CD4-positive, alpha-beta T cell treated with Interleukin-17A for 4 hours (primary cell): ENCODE measurements around the gene IRF2BPL.

ENCODE experiments used
- DNase-seq: peaks from one replicate; pipeline ENCODE4 v3.0.0-alpha.2; 2020; ENCODE audit warnings: mixed read lengths

IRF2BPL gene

GRCh38 chr14:77053046-77053841 is 24.7 kb upstream of the IRF2BPL start:
- DNase-seq = peak; percentile 91

- no peak for DNase-seq
These were observed 24.0 kb upstream of the IRF2BPL start for GRCh38 chr14:77052281-77053044.

GRCh38 chr14:77051116-77051515 is 22.6 kb upstream of the IRF2BPL start:
- DNase-seq = no peak

GRCh38 chr14:77046721-77047120 is 18.2 kb upstream of the IRF2BPL start:
- DNase-seq = no peak

GRCh38 chr14:77045238-77046162 is 17.0 kb upstream of the IRF2BPL start:
- no peak for DNase-seq

- no peak for DNase-seq
These were observed 16.3 kb upstream of the IRF2BPL start for GRCh38 chr14:77044783-77045237.

- DNase-seq = no peak
These were observed 15.5 kb upstream of the IRF2BPL start for GRCh38 chr14:77043984-77044485.

- peak; percentile 59 for DNase-seq
These were observed 14.9 kb upstream of the IRF2BPL start for GRCh38 chr14:77043177-77043983.

GRCh38 chr14:77041881-77042545 is 13.5 kb upstream of the IRF2BPL start:
- DNase-seq = peak; percentile 43

GRCh38 chr14:77040741-77041653 is 12.5 kb upstream of the IRF2BPL start:
- peak; percentile 62 for DNase-seq

- peak; percentile 99 for DNase-seq
These were observed 11.7 kb upstream of the IRF2BPL start for GRCh38 chr14:77040059-77040740.

GRCh38 chr14:77039285-77040058 is 11.0 kb upstream of the IRF2BPL start:
- DNase-seq = no peak

- DNase-seq = peak; percentile 81
These were observed 9.5 kb upstream of the IRF2BPL start for GRCh38 chr14:77037938-77038568.

GRCh38 chr14:77037215-77037937 is 8.9 kb upstream of the IRF2BPL start:
- no peak for DNase-seq

GRCh38 chr14:77036484-77037214 is 8.1 kb upstream of the IRF2BPL start:
- no peak for DNase-seq

GRCh38 chr14:77035267-77035666 is 6.8 kb upstream of the IRF2BPL start:
- no peak for DNase-seq
